Ishikawa (cell line): Measurements from ENCODE around the gene RNF183.

Experiments
- CEBPB ChIP-seq: IDR thresholded peaks from 2 replicates; pipeline ENCODE4 v1.6.1; 2012
- EGR1 ChIP-seq: IDR thresholded peaks from 2 replicates; pipeline ENCODE4 v1.6.1; 2012
- EP300 ChIP-seq: IDR thresholded peaks from 2 replicates; pipeline ENCODE4 v1.6.1; 2012; ENCODE audit warnings: borderline replicate concordance
- NFIC ChIP-seq: IDR thresholded peaks from 2 replicates; pipeline ENCODE4 v1.6.1; 2012
- RAD21 ChIP-seq: IDR thresholded peaks from 2 replicates; pipeline ENCODE4 v1.6.1; 2012; ENCODE audit warnings: low read depth
- REST ChIP-seq: IDR thresholded peaks from 2 replicates; pipeline ENCODE4 v1.6.1; 2012; ENCODE audit warnings: low read depth, mild to moderate bottlenecking
- TAF1 ChIP-seq: IDR thresholded peaks from 2 replicates; pipeline ENCODE4 v1.6.1; 2012; ENCODE audit warnings: low read depth, mild to moderate bottlenecking
- TCF12 ChIP-seq: IDR thresholded peaks from 2 replicates; pipeline ENCODE4 v1.6.1; 2012; ENCODE audit warnings: low read depth
- TEAD4 ChIP-seq: IDR thresholded peaks from 2 replicates; pipeline ENCODE4 v1.6.1; 2012
- YY1 ChIP-seq: IDR thresholded peaks from 2 replicates; pipeline ENCODE4 v1.6.1; 2012; ENCODE audit warnings: low read depth
- ZBTB7A ChIP-seq: IDR thresholded peaks from 2 replicates; pipeline ENCODE4 v1.6.1; 2012; ENCODE audit warnings: low read depth

GRCh38 chr9:113350107-113350661 lies 47.0 kb upstream of the RNF183 start:
- TF ChIP-seq RAD21 (no peak), TAF1 (no peak), REST (no peak), EP300 (no peak), TCF12 (no peak), CEBPB (no peak), ZBTB7A (no peak), YY1 (no peak), EGR1 (no peak), TEAD4 (no peak), NFIC (no peak)
